Endometrial microvascular endothelial cells (primary cell): Measurements from ENCODE around the gene ARHGAP36. TPM values are rescaled to one million over a fixed set of nuclear protein-coding genes. Genes with fewer than 3 reads are reported as not detected.

ENCODE experiments used
- in situ Hi-C: cut with HindIII; loops from 2 replicates; pipeline ENCODE4 v1.10.0; 2017; ENCODE audit warnings: low sequenced_read_pairs, low pct_unique_long_range_greater_than_20kb; ENCODE audit errors: inconsistent ontology term
- total RNA-seq: library from RNA; depleted of rRNA; stranded (reverse); fragments of >200 nt; gene quantifications from one replicate; pipeline ENCODE4 v1.2.3, GENCODE V29; 2015; ENCODE audit errors: inconsistent ontology term

The ARHGAP36 gene
- total RNA-seq, 1 donor from 2014 or later: not detected

- in situ Hi-C loops: no loop called here
Observed at GRCh38 chrX:131067846-131068745, 9.9 kb downstream of the ARHGAP36 start.

DNA sequence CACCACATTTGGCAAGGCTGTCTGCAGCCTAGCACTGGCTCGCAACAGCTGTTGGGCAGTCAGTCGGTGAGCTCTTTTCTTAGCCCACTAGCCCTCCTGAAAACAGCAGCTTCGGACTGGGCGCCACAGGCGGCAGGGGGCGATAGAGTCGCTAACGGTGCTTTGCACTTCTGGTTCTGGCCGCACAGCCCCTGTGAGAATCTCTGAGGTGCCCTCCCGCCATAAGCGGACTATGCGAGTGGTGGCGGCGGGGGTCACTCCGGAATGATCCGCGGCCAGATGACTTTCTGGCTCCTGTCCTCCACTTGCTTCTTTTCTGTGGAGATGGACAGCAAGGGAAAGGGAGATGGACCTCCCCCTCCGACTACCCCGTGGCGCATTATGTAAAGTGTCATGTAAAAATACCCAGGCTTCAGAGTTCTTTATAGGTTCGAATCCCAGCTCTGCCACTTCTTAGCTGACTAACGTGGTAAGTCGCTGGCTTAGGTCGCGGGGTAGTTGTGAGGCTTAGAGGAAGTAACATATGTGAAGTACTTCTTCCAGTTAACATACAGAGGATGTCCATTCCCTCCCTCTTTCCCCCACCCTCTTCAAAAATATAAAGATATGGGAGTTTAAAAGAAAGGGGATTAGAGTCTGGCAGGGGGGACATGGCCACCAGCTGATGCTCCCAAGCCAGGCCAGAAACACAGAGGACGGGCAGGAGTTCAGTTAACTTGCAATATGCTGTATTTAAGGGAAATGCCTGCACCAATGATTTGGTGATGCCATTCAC, 11.0 kb downstream of the ARHGAP36 start:
- in situ Hi-C loops: no loop called here

DNA sequence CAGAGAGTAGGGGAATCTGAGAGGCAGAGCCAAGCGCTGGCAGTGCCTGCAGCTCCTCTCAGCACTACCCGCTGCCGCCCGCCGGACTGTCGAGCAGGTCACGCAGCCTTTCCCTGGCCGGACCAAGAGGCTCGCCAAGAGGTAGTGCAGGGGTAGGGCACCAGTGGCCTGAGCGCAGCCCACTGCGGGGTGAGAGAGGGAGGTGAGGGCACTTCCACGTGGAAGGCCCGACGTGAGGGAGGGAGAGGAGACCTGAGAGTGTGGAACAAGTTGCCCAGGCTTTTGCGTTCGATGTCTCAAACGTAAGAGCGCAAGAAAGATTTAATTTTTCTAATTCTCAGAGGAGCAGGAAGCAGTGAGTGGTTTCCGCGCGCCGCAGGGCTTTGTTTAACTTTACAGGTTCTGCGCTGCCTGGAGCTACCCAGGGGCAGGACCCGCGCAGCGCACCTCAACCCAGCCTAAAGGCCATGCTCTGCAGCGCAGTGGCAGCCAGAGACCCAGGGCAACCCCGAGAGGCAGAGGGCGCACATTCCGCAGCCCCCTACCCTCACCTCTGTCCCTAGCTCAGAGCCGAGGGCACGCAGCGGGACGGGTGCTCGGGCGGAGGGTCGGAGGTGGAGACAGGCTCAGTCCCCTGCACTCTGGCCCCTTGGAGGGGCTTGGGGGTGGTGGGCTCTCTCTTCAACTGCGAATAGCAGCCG, 14.9 kb downstream of the ARHGAP36 start:
- in situ Hi-C loops: no loop called here

GRCh38 chrX:131073607-131074006, 15.5 kb downstream of the ARHGAP36 start:
- in situ Hi-C loops: no loop called here

- in situ Hi-C loops: no loop called here
Observed at GRCh38 chrX:131081772-131082740, 23.9 kb downstream of the ARHGAP36 start.

DNA sequence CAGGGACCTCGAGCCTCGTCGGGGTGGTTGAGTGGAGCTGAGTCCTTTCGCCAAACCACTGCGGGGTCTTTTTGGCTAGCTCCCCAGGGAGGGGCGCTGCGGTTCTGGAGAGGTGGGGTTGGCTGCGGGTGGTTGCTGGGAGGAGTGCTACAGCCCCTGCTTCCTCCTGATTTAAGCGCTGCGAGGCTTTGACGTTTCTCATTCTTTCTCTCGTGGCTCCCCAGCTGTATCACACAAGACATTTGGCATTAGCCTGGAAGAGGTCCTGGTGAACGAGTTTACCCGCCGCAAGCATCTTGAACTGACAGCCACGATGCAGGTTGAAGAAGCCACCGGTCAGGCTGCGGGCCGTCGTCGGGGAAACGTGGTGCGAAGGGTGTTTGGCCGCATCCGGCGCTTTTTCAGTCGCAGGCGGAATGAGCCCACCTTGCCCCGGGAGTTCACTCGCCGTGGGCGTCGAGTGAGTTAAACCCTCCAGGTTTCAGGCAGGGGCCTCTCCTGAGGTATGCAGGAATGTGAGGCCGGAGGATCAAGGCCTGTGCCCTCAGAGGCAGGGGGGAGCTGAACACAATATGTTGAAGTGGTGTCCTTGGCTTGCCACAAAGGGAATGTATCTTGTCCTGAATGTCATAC, 25.5 kb downstream of the ARHGAP36 start:
- in situ Hi-C loops: no loop called here

- in situ Hi-C loops: no loop called here
Observed at GRCh38 chrX:131084145-131084544, 26.0 kb downstream of the ARHGAP36 start.

- in situ Hi-C loops: no loop called here
Observed at GRCh38 chrX:131136776-131137175, 78.6 kb downstream of the ARHGAP36 start.

GRCh38 chrX:131139072-131139471, 80.9 kb downstream of the ARHGAP36 start:
- in situ Hi-C loops: no loop called here

Other genes starting within 250 kb of the ARHGAP36 start
- 13.8 TPM for gene ENOX2, start 155.1 kb upstream of the ARHGAP36 start, total RNA-seq
- gene IGSF1, start 231.0 kb downstream of the ARHGAP36 start, total RNA-seq: not detected